ENCODE results near the gene NRSN2.
"Not testable (repeated sequence)": the region's sequence is repeated elsewhere in the genome, so short reads cannot be mapped to it uniquely, and the experiment has no call there.

NRSN2 gene

GRCh38 chr20:354298-354977 is 7.5 kb downstream of the NRSN2 start:
- DNase-seq (ENCODE audit: low read depth) = peak; percentile 52

- not testable (repeated sequence) for DNase-seq (ENCODE audit: low read depth)
Observed at GRCh38 chr20:356154-356553, 9.2 kb downstream of the NRSN2 start.

- no peak for DNase-seq (ENCODE audit: low read depth)
Observed at GRCh38 chr20:356745-357144, 9.8 kb downstream of the NRSN2 start.

DNA sequence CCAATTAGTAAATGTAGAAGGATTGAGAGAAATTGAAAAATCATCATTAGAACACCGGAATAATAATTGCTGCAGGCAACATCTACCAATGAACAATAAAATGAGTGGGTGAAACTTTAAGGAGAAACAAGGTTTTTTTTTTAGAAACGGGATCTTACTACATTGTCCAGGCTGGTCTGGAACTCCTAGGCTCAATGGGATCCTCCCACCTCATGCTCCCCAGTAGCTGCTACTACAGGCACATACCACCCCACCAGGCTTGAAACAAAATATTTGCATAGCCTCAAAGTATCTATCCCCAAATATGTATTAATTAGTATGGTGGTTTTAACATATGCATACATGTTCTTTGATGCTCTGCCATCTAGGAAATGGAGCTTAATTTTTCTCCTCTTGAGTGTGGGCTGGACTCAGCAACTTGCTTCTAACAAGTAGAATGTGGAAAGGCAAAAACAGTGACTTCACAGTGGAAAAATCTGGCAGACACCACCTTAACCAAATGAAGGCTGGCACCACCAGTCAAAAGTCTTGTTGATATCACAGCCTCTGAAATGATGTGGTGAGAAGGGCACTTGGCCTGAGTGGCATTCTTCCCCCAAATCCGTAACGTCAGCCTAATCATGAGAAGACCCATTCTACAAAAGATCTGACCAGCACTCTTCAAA is 12.1 kb downstream of the NRSN2 start:
- DNase-seq (ENCODE audit: low read depth) = no peak

- no peak for DNase-seq (ENCODE audit: low read depth)
Observed at GRCh38 chr20:361561-361960, 14.7 kb downstream of the NRSN2 start.

DNA sequence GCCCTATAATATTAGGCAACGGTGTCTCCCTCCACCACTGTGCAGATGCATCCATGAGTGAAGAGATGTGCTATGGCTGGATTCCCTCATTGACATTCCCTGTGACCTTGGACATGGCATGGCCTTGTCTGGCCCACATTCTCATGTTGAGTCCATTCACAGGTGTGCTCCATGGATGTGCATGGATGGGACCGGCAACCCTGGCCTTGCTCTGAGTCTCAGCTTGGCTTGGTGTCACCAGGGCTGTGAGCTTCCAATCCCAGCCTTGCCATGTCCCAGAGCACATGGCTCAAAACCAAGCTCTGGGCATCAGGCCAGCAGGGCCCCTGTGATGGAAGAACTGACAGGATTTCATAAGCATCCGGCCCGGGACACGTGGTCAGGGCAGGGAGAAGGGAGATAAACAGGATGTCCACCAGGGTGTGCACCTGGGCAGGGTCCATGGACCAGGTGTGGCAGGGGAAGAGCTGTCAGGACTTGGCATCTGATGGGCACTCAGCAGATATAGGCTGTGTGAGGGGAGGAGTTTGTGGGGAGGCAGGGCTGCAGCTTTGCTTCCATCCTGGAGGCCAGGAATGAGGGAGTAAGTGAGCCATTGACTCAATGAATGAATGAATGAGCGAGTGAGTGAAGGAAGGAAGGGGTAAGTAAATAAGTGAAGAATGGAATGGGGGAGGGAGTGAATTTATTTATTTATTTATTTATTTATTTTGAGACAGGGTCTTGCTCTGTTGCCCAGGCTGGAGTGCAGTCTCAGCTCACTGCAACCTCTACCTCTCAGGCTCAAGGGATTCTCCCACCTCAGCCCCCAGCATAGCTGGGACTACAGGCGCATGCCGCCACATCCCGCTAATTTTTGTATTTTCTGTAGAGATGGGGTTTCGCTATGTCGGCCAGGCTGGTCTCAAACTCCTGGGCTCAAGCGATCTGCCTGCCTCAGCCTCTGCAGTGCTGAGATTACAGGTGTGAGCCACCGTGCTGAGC is 15.7 kb downstream of the NRSN2 start:
- DNase-seq (ENCODE audit: low read depth) = peak; percentile 62

DNA sequence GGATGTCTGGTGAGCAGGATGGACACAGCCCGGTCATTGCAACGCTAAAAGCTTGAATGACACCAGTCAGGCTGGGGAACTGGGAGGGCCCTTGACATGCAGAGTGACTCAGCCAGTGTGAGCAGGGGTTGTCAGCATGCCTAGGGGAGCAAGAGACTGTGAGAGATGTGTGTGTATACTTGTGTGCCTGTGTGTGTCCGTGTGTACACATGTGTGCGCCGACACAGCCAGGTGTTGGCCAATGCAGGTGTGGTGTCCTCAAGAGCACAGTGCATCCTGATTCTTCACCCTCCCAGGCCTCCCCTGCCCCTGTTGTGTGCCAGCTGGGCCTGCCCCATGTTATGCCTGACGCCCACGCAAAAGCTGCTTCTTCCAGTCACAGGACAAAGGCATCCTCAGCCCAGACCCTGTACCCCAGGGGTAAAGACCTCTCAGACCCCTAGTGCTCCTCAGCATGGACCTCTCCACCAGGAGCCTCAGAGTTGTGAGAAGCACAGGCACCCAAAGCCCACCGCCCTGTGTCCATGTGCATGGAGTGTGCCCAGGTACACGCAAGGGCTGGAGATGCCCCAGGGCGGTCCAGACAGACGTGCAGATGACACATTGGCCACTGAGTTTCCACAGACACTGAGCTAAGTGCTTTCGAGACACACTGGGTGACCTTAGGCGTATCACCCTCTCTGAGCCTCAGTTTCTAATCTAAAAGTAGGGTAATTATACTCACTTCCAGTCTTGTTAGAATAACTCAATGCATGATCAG is 16.6 kb downstream of the NRSN2 start:
- no peak for DNase-seq (ENCODE audit: low read depth)

DNA sequence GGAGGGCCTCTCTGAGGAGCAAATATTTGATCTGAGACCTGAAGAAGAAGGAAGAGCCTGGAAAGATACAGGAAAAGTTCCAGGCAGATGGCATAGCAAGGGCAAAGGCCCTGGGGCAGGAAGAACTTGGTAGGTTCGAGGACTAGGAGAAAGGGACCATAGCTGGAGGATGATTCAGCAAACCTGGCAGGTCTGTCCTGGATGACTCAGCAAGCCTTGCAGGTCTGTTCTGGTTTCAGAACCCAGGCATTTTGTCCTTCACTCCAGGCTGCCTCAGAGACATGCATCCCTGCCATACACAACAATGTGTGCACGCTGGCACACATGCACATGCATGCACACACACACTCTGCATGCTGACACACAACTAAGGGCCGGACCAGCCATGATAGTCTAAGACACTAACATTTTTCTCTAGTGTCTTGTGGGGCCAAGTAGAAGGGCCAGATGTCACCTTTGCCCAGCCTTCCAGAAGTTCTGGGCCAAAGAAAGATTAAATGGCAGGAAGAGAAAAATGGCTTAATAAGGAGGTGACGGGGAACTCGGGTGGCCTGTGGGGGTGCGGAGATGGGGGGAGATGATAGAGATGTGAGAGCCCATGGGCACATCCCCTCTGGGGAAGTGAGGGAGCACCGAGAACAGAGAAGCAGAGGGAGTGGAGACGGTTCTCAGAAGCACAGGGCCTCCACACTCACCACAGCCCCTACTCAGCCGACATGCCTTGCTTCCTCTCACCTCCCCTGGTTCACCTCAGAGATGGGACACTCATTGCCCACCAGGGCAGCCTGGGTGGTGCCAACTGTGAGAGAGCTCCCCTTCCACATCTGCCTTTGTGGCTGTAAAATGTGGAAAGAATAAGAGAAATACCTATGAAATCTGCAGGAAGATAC is 18.2 kb downstream of the NRSN2 start:
- no peak for DNase-seq (ENCODE audit: low read depth)

- DNase-seq (ENCODE audit: low read depth) = no peak
Observed at GRCh38 chr20:366041-366718, 19.3 kb downstream of the NRSN2 start.

DNA sequence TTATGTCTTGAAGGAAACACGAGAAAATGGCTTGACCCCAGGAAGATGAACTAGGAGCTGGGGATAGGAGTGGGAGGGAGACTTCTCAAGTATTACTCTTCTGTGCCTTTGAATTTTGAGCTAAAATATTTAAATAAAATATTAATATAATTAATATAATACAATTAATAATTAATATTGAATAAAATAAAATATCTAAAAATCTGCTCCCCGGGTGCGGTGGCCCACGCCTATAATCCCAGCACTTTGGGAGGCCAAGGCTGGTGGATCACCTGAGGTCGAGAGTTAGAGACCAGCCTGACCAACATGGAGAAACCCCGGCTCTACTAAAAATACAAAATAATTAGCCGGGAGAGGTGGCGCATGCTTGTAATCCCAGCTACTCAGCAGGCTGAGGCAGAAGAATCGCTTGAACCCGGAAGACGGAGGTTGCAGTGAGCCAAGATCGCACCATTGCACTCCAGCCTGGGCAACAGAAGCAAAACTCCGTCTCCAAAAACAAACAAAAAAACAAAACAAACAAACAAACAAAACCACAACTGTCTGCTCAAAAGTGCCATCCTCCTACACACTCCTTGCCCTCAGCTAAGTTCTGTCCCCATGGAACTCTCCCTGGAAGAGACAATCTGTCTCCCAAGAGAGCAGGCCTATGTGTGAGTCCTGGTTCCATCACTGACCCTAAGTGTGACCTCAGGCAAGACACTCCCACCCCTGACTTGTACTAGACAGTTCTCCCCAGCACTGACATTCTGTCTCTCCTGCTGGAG is 20.0 kb downstream of the NRSN2 start:
- DNase-seq (ENCODE audit: low read depth) = no peak

- no peak for DNase-seq (ENCODE audit: low read depth)
Observed at GRCh38 chr20:367486-367887, 20.6 kb downstream of the NRSN2 start.

DNA sequence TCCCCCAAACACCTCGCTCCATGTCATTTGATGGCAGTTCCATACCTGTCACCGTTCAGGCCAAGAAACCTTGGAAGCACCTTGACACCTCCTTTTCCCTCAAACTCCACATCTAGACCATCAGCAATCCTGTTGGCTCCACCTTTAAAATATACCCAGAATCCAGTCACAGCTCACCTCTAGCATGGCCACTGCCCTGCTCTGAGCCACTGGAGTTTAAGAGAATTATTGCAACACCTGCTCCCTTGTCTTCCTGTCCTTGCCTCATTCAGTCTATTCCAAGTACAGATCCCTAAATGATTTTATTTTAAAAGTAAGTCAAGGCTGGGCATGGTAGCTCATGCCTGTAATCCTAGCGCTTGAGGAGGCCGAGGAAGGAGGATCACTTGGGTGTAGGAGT is 22.0 kb downstream of the NRSN2 start:
- no peak for DNase-seq (ENCODE audit: low read depth)

GRCh38 chr20:370151-370600 is 23.3 kb downstream of the NRSN2 start:
- DNase-seq (ENCODE audit: low read depth) = no peak

DNA sequence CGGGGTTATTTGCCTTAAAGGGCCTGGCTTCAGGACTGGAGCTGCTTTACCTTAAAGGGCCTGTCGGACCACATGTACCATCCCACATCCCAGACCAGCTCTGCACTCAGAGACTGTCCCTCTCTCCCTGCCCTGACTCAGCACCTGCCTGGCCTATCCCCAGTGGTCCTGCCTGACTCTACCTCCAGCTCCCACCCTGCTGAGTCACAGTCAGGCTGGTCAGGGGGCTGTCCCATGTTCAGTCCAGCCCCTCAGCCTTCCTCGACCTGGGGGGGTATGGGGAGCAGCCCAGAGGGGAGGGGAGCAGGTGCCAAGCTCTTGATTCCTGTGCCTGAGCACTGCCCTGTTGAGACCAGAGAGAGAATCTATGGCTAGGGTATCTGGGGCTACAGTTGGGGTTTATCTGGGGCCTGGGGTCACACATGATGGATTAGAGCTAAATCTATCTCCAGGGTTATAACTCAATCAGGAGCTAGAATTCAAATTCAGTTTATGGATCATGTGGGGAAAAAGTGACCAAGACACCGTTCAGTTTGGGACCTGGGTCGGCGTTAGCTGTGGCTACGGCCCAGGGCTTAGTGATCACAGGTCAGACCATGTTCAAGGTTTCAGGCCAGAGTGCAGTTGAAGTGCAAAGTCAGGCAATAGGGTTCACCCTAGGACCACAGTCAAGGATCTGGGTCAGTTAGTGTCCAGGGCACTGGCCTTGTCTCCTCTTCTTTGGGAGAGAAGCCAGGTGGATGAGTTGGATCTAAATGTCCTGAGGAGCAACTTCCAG is 24.3 kb downstream of the NRSN2 start:
- DNase-seq (ENCODE audit: low read depth) = no peak

DNA sequence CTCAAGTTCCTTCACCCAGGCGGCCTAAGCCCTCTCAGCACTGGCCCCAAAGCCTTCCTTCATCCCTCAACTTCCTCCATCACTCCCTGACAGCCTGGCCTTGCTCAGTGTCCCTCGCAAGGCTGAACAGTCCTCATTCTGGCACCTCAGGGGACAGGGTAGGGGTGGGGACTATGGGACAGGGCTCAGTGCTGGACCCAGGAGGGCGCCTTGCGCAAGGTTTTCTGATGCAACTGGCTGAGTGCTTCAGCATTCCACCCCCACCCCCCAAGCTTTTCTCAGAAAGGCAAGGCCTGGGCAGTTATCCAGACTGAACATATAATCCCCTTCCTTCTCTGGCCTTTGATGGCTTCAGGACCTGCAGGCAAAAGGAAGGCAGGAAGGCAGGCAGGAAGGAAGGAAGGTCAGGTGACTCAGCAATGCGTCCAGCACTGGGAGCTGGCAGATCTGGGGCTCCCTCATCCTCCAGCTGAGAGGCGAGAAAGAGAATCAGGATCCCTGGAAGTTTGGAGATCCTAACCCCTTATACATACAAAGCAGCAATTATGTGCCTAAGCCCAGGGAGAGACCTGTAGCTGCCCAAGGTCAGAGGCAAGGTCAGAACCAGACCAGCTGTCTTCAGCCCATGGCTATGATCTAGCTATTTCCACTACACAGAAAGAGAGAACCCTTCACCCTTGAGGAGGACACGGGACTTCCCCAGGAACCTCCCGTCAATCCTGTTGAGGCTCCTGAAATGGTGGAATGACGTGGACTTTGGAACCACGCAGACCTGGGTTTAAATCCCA is 25.0 kb downstream of the NRSN2 start:
- DNase-seq (ENCODE audit: low read depth) = peak; percentile 74

DNA sequence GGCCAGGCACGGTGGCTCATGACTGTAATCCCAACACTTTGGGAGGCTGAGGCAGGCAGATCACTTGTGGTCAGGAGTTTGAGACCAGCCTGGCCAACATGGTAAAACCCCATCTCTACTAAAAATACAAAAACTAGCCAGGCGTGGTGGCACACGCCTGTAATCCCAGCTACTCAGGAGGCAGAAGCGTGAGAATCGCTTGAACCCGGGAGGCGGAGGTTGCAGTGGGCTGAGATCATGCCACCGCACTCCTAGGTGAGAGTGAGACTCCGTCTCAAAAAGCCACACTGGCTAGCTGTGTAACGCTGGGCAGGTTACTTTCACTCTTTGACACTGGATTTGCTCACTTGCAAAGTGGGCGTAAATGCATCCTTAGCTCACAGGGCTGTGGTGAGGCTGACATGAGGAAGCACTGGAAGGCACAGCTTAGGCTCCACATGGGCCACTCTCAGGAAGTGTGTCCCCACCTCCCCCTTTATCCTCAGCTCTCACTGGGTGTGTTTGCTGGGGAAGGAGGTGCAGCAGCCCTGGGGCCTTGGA is 25.7 kb downstream of the NRSN2 start:
- DNase-seq (ENCODE audit: low read depth) = not testable (repeated sequence)

DNA sequence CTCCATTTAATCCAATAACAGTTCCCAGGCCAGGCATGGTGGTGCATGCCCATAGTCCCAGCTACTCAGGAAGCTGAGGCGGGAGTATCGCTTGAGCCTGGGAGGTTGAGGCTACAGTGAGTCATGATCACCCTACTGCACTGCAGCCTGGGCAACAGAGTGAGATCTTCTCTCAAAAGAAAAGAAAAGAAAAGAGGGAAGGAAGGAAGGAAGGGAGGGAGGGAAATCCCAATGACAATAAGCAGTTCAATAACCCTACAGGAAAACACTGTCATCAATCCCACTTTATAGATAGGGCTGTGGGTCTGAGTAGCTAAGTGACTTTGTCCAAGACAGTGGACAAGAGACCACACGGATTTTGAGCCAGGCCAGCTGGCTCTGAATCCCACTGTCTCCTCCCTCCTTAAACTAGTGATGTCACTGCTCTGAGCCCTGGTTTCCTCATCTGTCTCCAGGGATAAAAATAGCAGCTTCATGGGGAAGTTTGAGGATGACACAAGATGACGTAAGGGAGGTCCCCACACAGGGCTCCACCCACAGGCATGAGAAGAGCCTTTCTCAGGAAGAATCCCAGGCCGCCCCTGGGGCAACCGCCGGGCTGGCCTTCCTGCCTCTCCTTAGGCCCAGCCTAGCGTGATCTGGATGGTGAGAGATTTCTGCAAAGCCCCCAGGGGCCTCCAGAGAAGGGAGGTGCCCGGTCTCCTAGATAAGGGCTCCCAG is 26.4 kb downstream of the NRSN2 start:
- DNase-seq (ENCODE audit: low read depth) = peak; percentile 65
